DMS79 (cell line): ENCODE data around the gene TIMP3.

Experiments used
- DNase-seq: peaks from one replicate; lab custom pipeline; 2025; lab: John Stamatoyannopoulos, UW

TIMP3 gene

GRCh38 chr22:32786027-32786418 is 15.5 kb upstream of the TIMP3 start:
- DNase-seq = no peak

- DNase-seq = no peak
Observed at GRCh38 chr22:32788904-32789624, 12.4 kb upstream of the TIMP3 start.

GRCh38 chr22:32789797-32790620 is 11.5 kb upstream of the TIMP3 start:
- DNase-seq = no peak

GRCh38 chr22:32791056-32791455 is 10.4 kb upstream of the TIMP3 start:
- DNase-seq = no peak

- DNase-seq = no peak
Observed at GRCh38 chr22:32791485-32791884, 10.0 kb upstream of the TIMP3 start.

GRCh38 chr22:32793589-32793988 is 7.9 kb upstream of the TIMP3 start:
- no peak for DNase-seq

- DNase-seq = no peak
Observed at GRCh38 chr22:32794449-32795213, 6.9 kb upstream of the TIMP3 start.

- DNase-seq = no peak
Observed at GRCh38 chr22:32795214-32795596, 6.3 kb upstream of the TIMP3 start.

- no peak for DNase-seq
Observed at GRCh38 chr22:32796865-32797573, 4.5 kb upstream of the TIMP3 start.

- DNase-seq = no peak
Observed at GRCh38 chr22:32799496-32799895, 2.0 kb upstream of the TIMP3 start.

- DNase-seq = no peak
Observed at GRCh38 chr22:32800158-32800882, 1.2 kb upstream of the TIMP3 start.

GRCh38 chr22:32800994-32801536 is 440 bp upstream of the TIMP3 start:
- DNase-seq = no peak

- no peak for DNase-seq
Observed at GRCh38 chr22:32802237-32802765, 796 bp downstream of the TIMP3 start.

GRCh38 chr22:32803020-32803737 is 1.7 kb downstream of the TIMP3 start:
- no peak for DNase-seq

GRCh38 chr22:32803738-32804435 is 2.4 kb downstream of the TIMP3 start:
- DNase-seq = no peak

GRCh38 chr22:32804531-32805360 is 3.2 kb downstream of the TIMP3 start:
- DNase-seq = no peak

- DNase-seq = no peak
Observed at GRCh38 chr22:32805361-32805881, 3.9 kb downstream of the TIMP3 start.

GRCh38 chr22:32806296-32806695 is 4.8 kb downstream of the TIMP3 start:
- DNase-seq = no peak
